GM21619 (cell line): ENCODE data around the gene RING1.

Experiments used
- ATAC-seq: cut with Tn5 transposase; IDR thresholded peaks from one replicate; pipeline ENCODE4 v1.9.1; 2021; ENCODE audit not compliant: unreplicated experiment

The RING1 gene

DNA sequence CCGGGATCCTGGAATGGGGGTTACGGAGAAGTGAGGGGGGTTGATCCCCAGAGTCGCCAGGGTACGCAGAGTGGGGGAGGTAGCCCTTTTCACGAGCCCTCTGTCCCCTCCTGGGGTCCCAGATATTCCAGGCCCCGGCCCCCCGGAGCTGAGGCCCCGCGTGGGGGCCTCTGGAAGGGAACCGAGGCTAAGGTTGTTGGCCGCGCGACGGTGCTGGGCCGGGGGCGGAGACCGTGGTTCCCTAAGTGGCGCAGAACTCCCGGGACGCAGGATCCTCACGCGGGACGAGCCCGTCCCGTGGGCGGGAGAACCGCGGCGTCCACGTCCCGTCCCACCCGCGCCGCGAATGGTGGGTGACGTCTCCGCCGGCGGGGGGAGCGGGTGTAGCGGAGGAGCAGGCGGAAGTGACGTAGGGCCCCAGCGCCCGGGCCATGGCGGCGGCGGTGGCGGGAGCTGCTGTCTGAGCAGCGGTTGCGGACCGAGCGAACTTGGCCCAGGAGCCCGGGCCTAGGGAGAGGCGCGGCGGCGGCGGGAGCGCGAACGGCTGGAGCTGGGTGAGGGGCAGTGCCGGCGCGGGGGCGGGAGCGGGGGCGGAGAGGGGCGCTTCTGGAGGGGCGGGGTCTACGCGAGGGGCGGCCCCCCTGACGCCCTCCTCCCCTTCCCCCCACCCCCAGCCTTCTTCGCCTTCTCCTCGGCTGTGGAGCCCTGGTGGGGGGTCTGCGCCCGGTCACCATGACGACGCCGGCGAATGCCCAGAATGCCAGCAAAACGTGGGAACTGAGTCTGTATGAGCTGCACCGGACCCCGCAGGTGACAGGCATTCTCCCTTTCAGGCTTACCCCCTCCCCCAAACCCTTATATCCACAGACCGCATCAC lies at the start of gene RING1:
Gene RING1 (plus strand): TSS at position 410 of the 877 bp plus-strand sequence. CDS start 323 bp downstream, at position 733.
- ATAC-seq, result peak; percentile 44

DNA sequence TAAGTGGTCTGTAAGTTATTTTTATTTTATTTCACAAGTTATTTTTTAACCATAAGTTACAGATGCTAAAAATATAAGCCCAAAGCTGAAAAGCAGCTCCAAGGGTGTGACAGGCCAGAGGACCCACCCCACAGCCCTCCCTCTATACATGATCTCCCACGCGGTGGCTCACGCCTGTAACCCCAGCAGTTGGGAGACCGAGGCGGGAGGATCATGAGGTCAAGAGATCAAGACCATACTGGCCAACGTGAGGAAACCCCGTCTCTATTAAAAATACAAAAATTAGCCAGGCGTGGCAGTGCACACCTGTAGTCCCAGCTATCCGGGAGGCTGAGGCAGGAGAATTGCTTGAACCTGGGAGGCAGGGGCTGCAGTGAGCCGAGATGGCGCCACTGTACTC lies 48.2 kb upstream of the RING1 start:
- ATAC-seq, result no peak

DNA sequence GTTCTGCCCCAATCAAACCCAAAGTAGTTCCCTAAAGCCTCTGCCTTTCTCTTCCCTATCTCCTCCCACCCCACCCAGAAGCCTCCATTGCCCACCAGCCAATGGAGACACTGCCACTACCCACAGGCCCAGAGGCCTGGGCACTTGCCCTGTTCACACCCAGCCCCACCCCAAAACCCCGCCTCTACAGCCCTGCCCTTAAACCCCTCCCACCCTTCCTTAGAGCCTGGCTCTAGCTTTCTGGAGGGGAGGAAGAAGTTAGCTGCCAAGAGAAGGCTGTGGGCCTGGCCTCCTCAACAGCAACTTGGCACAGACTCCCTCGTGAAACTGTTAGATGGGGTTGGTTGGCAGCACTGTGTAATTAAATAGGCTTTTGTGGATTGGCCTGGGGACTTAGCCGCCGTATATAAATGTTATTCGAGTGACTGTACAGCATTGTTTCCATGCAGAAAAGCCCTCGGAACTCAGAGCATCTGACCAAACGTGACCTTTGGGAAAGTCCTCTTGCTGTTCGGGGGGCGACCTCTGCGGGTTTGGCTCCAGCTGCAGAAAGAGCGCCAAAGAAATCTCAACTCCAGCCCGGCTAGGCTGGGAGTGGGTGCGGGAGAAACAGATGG lies 47.5 kb upstream of the RING1 start:
- no peak for ATAC-seq

DNA sequence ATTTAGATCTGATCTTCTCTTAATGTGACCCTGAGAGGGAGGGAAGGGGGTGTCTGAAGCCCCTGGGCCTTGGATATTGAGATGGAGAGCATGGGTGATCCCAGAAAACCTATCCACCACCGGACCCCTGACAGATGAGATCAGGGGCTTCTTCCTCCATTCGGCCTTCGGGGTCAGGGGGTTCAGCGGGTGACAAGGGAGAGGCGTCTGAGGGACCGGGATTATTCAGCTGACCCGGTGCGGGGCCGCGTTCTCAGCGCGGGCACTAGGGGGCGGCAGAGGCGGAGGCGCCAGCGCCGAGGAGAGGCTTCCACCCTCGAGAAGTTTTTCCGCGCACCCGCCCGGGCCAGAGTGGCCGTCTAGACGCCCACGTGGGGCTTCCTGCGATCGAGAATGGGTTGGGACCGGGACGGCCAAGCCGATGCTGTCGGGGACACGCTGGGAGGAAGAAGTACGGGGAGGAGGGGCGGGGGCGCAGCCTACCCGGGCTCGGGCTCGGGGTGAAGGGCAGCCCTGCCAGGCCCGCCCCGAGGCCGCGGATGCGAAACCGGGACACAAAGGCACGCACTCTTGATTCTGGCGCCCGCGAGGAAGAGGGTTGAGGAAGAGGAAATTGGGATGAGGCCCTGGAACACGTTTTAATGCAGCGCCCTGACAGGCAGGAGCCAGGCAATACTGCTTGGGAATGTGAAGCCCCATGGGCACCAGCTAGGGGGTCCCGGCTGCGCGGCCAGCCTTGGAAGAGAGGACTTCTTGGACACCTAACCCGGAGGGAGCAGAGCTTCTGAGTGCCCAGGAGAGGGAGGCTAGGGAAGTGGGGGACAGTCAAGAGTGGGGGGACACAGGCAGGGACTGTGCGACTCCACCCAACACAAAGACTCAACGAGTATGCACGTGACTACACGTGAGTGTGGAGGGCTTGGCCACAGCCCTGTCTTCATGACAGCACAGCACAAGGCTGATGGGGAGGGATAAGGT lies 46.7 kb upstream of the RING1 start:
- no peak for ATAC-seq

DNA sequence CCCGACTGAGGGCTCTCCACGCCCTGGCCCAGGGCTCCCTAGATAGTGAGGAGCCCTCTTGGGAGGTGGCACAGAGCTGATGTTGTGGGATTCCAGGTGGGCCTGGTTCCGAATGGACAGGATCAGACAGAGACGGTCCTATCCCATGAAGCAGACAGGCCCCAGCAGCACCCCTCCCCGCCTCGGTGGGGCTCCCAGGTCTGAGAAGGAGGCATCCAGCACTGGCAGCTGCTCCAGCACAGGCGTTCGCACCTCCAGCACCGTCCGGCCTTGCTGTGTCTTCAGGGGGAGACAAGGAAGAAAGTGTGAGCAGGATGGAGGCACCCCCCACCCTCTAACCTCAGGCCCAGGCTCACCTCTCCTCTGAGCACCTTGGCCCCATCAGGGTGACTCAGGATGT lies 44.8 kb upstream of the RING1 start:
- ATAC-seq, result no peak

DNA sequence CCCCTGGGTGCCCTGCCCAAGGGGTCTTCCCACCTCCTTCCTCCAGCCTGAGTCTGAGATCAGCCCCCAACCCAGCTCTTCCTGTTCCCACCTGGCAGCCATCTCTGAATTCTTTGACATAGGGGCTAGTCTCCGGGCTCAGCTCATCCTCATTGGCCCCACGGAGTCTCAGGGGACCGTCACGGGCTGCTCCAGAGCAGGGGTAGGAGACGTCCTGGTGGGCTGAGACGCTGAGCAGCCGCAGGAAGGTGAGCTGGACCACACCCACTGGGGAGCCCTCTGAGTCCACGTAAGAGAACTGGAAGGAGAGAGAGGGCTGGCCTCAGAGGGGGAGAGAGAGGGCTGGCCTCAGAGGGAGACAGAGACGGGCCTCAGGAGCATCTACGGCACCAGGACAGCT lies 44.1 kb upstream of the RING1 start:
- ATAC-seq, result no peak

DNA sequence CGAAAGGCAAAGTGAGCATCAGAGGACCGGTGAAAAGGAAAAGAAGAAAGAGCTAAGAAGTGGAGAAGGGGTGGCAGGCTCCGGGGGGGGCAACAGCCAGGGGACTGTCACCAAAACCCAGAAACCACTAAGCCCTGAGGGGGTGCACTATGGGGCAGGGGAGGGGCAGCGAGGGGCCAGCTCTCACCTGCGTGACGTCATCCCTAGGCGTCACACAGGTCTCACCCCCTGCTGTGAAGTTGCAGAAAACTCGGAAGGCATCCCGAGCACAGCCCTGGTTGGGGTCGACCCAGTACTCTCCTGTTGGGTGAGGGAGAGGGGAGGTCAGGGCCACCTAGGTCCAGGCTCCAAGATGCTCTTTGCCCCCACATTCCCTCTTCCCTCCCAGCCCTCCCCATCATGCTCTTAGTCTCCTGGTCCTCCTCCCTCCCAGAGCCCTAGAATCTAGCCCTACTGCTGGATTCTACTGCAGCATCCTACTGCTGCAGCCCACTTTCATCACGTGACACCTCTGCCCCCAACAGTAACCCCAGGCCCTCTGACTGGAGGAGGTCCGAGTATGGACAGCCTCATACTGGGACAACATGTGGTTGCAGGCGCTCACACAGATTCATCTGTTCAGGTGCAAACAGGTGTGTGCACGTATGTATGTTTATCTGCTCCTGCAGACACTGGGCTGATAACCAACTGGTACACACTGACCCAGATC lies 43.5 kb upstream of the RING1 start:
- ATAC-seq, result no peak

DNA sequence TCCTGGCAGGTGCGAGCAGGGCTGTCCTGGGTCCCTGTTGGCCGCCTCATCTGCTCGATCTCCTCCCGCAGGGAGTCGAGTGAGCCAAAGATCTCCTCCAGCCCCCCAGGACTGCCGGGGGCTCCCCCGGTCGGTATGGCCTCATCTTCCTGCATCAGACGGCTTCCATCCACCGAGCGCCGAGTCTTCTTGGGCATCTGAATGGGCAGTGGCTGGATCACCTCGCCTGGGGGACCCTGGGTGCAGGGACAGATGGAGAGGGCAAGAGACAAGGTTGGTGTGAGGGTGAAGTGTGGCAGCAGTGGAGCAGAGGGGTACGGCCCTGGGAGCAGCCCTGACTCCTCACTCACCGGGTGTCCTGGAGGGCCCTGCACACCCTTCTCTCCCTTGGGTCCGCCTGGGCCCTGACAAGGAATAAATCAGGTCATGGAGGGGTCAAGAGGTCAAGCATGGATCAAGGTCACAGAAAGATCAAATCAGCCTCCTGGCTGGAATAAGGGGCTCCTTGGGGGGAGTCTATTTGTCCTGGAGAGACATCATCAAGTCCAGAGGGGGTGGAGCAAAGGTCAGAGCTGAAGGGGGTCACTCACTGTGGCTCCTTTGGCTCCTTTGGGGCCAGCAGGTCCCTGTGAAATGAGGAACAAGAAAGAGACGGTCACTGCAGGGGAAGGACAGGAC lies 42.6 kb upstream of the RING1 start:
- ATAC-seq, result no peak

DNA sequence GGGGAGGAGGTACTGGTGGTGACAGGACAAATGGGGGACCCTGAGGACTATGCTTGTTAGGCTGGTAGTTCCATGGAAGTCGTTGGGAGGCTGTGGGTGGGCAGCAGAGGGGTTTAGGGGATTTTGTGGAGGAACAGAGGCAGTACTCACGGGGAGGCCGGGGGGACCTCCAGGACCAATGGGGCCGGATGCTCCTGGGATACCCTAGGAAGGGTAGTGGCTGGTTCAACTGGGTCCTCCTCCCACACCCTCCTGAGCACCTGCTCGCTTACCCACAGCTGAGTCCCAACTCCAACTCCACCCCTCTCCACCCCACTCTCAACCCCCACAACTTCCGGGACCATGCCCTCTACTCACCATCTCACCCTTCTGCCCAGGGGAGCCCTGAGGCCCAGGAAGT lies 41.9 kb upstream of the RING1 start:
- no peak for ATAC-seq

DNA sequence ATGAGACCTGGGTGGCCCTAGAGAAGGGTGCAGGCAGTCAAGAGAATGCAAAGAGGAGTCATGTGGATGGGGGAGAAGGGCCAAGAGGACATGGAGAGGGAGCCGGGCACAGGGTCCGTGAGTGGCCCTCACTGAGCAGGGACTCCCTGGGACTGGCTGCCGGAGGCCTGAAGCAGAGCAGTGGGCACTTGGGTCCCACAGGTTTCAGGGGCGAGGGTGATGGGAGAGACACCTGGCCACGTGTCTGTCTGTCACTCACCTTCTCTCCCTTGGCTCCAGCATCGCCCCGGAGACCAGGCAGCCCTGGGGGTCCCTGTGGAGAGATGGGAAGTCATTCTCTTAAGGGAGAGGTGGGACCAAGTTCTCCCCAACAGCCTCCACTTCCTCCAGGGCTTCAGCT lies 41.5 kb upstream of the RING1 start:
- no peak for ATAC-seq

DNA sequence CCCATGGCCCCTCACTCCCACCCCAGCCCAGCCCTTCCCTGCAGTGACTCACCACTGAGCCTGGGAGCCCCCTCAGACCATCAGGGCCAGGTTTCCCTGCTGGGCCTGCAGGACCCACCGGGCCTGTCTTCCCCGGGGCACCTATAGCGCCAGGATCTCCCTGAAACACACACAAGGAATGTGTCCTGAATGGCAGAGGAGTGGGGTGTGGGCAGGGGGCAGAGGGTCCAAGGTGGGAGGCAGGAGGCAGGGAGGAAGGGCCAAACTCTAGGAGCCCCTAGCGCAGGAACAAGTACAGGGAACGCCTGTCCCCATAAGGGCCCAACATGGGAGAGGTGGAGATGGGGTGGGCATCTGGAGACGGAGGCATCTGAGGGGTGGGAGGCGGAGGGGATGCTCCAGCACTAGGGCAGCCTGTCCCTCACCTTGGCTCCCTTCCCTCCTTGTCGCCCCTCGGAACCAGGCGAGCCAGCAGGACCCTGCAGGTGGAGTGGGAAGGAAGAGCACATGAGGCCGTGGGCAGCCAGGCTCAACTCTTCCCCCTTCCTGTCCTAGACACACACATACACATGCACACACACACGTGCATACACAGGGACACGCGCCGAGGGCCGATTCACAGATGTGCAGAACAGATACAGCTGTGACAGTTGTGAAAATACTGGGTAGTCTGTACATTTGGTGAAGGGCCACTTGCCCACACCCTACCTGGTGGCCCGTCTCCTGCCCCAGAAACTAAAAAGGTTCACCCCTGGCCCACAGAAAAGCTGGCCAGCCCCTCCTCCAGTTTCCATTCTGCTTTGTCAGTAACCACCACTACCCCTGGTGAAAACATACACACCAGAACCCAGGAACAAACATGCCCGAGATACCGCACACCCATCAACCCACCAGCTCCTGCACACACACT lies 40.7 kb upstream of the RING1 start:
- no peak for ATAC-seq

DNA sequence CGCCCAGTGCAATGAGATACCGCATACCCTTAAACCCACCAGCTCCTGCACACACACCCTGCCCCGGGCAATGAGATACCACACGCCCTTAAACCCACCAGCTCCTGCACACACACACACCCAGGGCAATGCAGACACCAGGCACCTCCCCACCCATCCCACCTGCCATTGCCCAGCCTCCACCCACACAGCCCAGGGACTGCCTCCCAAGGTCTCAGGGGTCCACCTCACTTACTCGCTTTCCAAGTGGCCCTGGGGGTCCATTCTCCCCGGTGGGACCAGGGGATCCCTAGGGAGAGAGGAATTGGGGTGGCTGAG lies 40.1 kb upstream of the RING1 start:
- ATAC-seq, result no peak

DNA sequence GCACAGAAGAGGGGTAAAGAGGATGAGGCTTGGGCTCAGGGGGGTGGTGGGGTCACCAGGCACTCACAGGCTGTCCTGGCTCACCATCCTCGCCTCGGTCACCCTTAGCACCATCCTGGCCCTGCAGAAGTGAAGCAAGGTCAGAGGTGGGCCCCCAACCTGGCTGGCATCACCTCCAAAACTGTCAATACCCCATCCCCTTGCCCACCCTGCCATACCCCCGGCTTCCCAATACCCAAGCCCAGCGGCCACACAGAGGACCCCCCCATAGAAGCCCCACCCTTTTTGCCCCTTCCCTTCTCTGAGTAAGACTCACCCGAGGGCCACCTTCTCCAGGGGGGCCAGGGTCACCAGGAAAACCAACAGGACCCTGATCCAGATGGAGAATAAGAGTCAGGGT lies 39.7 kb upstream of the RING1 start:
- ATAC-seq, result no peak

DNA sequence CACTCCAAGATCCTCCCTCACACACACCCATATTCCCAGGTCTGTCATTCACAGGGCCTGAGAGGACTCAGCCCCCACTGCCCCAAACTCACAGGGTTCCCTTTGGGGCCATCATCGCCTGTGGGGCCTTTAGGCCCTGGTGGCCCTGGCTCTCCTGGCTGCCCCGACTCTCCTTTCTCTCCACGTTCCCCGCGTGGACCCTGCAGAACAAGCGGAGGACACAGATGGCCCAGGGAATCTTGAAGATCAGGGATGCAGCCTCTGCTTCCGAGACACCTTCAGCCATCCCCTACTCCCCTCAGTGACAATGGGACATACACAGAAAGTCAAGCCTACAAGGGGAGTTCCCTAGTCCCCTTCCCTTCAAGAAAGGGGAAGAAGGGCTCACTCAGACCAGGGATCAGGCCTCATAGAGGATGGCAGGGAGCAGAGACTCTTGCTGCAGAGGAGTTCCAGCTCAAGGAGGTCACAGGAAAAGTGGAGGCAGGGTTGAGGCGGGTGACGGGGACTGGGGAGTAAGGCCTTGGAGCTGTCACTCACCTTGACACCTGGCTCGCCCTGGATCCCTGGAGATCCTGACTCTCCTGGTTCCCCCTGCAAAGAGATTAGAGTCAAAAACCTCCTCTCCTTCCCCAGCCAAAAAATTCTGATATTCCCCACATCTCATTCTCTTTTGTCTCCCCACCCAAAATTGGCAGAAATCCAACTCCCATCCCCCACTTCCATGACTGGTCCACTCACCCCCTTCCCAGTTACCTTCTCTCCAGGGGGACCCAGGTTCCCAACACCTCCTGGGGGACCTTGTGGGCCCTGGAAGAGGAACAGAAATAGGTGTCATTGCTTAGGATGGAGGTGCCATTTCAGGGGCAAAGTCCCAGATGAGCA lies 38.8 kb upstream of the RING1 start:
- ATAC-seq, result no peak

DNA sequence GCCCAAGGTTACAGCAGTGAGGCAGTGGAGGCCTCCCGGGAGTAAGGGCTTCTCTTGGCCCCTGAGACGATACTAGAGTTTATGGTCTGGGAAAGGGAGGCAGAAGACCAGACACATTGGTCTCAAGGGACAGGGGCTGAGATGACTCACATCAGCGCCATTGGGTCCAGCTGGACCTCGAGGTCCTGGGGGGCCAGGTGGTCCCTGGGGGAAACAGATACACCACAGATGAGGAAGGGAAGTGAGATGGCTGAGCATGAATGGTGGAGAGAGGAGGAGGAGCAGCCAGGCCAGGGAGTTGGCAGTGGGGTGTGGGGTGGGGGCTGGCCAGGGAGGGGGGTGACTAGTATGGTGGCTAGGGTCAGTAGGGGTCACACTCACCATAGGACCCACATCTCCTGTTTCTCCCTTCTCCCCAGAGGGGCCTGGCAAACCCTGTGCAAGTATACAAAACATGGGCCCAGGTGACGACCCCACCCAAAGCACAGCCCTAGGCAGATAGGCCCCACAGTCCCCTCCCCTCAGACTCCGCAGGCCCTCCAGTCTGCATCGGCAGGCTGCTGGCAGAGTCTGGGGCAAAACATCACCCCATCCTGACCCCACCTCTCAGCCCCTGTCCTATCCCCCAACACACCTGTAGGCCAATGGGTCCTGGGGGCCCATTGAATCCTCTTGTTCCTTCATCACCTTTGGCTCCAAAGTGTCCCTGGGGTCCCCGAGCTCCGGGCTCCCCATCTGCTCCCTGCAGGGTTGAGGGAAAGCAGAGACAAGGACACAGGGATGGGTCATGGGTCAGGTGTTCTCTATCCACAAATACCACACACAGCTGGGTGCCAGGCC lies 37.9 kb upstream of the RING1 start:
- peak; percentile 51 for ATAC-seq

DNA sequence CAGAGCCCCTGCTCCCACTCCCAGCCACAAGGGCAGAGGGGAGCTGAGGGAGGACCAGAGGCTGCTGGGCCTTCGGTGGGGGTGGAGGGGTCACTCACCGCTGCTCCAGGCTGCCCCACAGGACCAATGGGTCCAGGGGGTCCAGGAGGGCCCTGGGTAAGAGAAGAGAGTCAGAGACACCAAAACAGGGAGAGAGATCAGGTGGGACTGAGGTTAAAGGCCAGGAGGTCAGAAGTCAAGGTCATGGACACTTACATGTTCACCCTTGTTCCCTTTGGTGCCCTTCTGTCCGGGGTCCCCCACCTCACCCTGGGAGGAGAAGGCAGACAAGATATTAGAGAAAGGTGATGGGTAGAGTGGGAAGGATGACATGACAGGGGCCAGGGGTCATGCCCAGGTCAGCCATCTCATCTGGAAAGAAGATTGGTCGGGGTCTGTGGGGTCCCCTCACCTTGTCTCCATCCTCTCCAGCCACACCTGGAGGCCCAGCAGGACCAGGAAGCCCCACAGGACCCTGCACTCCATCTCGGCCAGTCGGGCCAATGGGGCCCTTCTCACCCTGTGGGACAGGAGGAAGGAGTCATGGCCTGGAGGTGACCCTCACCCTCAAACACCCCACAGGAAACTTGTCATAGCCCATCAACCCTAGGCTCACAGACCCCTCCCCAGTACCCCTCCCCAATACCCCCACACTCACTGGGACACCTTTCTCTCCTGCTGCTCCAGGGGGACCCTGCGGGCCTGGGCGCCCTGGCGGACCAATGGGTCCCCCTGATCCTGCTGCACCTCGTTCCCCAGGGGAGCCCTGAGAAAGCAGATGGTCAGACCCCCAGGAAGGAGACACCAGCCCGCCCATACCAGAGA lies 37.1 kb upstream of the RING1 start:
- ATAC-seq, result no peak
